ENCODE data around the gene ZFYVE26.

ZFYVE26 gene

DNA sequence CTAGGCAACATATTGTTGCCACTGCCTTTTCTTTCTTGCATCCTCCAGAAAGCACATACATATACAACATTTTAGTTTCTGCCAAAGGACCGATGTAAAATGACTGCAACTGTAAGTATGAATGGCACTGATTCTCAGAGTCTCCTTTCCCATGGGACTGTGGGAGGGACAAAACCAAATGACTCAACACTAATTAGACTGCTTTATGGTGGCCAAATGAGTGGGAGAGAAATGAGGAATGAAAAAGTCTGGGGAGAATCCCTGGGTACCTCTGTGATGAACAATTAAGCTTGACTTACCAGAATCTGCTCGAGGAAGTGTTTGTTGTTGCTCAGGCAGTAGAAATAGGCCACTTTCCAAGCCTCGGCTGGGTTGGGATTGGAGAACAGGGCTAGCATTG, 10.1 kb downstream of the ZFYVE26 start:
- Histone ChIP-seq H3K4me1 (no peaks in the 10 kb centered on the region), H3K4me2 (ENCODE audit: low read length) (no peak overlapping the region), H3K79me2 (no peaks in the 10 kb centered on the region), H3K9ac (no peak overlapping the region), H3K4me3 (ENCODE audit: low read depth, low read length) (no peak overlapping the region), H2AFZ (no peak overlapping the region), H3K27ac (no peak overlapping the region), H3K9me3 (ENCODE audit: control insufficient read depth, low read length) (no peaks in the 10 kb centered on the region), H3K36me3 (ENCODE audit: control insufficient read depth, insufficient read depth, low read length) (no peaks in the 10 kb centered on the region), H3K27me3 (ENCODE audit: control insufficient read depth, insufficient read depth, low read length) (no peaks in the 10 kb centered on the region)
- TF ChIP-seq, protein P1, sequence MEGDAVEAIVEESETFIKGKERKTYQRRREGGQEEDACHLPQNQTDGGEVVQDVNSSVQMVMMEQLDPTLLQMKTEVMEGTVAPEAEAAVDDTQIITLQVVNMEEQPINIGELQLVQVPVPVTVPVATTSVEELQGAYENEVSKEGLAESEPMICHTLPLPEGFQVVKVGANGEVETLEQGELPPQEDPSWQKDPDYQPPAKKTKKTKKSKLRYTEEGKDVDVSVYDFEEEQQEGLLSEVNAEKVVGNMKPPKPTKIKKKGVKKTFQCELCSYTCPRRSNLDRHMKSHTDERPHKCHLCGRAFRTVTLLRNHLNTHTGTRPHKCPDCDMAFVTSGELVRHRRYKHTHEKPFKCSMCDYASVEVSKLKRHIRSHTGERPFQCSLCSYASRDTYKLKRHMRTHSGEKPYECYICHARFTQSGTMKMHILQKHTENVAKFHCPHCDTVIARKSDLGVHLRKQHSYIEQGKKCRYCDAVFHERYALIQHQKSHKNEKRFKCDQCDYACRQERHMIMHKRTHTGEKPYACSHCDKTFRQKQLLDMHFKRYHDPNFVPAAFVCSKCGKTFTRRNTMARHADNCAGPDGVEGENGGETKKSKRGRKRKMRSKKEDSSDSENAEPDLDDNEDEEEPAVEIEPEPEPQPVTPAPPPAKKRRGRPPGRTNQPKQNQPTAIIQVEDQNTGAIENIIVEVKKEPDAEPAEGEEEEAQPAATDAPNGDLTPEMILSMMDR (IDR thresholded peaks at IDR 0.05) = no peak

DNA sequence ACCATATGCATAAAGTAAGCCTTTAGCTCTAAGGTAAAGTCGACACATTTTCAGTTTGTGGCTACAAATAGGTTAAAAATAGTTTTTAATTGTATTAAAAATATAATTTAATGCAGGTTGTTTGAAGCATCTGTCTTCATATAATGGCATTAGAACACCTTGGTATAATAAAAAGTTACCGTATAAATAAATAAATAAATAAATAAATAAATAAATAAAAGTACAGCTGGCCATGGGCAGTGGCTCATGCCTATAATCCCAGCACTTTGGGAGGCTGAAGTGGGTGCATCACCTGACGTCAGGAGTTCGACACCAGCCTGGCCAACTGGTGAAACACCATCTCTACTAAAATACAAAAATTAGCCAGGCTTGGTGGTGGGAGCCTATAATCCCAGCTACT, 15.6 kb downstream of the ZFYVE26 start:
- Histone ChIP-seq H3K27me3 (ENCODE audit: control insufficient read depth, insufficient read depth, low read length) (no peaks in the 10 kb centered on the region), H3K9ac (no peak overlapping the region), H3K79me2 (no peaks in the 10 kb centered on the region), H3K4me2 (ENCODE audit: low read length) (no peak overlapping the region), H3K4me1 (no peaks in the 10 kb centered on the region), H3K9me3 (ENCODE audit: control insufficient read depth, low read length) (no peaks in the 10 kb centered on the region), H3K4me3 (ENCODE audit: low read depth, low read length) (no peak overlapping the region), H2AFZ (no peak overlapping the region), H3K27ac (no peak overlapping the region), H3K36me3 (ENCODE audit: control insufficient read depth, insufficient read depth, low read length) (no peaks in the 10 kb centered on the region)
- TF ChIP-seq, protein P1 (IDR thresholded peaks at IDR 0.05) = no peak

DNA sequence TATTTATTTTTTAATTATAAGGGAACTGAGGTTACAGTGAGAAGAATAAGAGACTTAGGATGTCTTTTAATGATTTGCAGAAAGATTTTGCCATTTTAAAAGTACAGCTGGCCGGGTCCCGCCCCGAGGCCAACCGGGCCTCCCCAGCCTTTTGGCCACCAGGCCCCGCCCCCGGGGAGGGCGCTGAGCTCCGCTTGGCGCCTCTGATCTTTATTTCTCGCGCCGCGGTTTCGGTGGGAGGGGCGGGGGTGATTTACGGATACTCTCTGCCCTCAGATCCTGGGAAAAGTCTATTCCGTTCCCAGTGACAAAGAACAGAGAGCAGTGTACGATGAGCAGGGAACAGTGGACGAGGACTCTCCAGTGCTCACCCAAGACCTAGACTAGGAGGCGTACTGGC, 17.7 kb downstream of the ZFYVE26 start:
- Histone ChIP-seq H3K9ac (no peak overlapping the region), H3K36me3 (ENCODE audit: control insufficient read depth, insufficient read depth, low read length) (no peaks in the 10 kb centered on the region), H3K4me1 (no peaks in the 10 kb centered on the region), H3K4me2 (ENCODE audit: low read length) (no peak overlapping the region), H3K27ac (no peak overlapping the region), H3K4me3 (ENCODE audit: low read depth, low read length) (no peak overlapping the region), H3K79me2 (no peaks in the 10 kb centered on the region), H3K9me3 (ENCODE audit: control insufficient read depth, low read length) (no peaks in the 10 kb centered on the region), H3K27me3 (ENCODE audit: control insufficient read depth, insufficient read depth, low read length) (no peaks in the 10 kb centered on the region), H2AFZ (no peak overlapping the region)
- TF ChIP-seq, protein P1 (IDR thresholded peaks at IDR 0.05) = no peak

DNA sequence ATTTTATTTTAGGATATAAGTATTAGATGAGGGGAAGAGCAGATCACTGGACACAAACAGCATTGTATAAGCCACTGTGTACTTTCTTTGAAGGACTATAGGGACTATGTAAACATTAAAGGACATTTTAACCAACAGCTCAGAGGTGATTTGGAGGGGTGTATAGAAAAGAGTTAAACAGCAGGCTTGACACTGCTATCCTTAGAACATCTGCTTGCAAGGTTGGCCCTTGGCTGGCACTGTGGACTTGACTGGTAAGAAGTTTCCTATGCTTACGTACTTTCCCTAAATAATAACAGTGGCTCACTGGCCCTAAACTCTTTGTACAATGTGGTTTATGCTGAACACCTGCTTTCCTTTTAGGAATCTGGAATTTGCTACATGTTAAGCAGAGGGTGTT, 28.7 kb downstream of the ZFYVE26 start:
- no peaks in the 10 kb centered on the region for H3K9me3 ChIP-seq (ENCODE audit: control insufficient read depth, low read length)
- H3K27ac ChIP-seq = no peak overlapping the region
- no peaks in the 10 kb centered on the region for H3K36me3 ChIP-seq (ENCODE audit: control insufficient read depth, insufficient read depth, low read length)
- H2AFZ ChIP-seq = no peak overlapping the region
- H3K4me1 ChIP-seq = no peaks in the 10 kb centered on the region
- no peak overlapping the region for H3K9ac ChIP-seq
- TF ChIP-seq, protein P1 (IDR thresholded peaks at IDR 0.05) = no peak
- no peak overlapping the region for H3K4me3 ChIP-seq (ENCODE audit: low read depth, low read length)
- H3K4me2 ChIP-seq (ENCODE audit: low read length) = no peak overlapping the region
- no peaks in the 10 kb centered on the region for H3K79me2 ChIP-seq
- H3K27me3 ChIP-seq (ENCODE audit: control insufficient read depth, insufficient read depth, low read length) = no peaks in the 10 kb centered on the region

DNA sequence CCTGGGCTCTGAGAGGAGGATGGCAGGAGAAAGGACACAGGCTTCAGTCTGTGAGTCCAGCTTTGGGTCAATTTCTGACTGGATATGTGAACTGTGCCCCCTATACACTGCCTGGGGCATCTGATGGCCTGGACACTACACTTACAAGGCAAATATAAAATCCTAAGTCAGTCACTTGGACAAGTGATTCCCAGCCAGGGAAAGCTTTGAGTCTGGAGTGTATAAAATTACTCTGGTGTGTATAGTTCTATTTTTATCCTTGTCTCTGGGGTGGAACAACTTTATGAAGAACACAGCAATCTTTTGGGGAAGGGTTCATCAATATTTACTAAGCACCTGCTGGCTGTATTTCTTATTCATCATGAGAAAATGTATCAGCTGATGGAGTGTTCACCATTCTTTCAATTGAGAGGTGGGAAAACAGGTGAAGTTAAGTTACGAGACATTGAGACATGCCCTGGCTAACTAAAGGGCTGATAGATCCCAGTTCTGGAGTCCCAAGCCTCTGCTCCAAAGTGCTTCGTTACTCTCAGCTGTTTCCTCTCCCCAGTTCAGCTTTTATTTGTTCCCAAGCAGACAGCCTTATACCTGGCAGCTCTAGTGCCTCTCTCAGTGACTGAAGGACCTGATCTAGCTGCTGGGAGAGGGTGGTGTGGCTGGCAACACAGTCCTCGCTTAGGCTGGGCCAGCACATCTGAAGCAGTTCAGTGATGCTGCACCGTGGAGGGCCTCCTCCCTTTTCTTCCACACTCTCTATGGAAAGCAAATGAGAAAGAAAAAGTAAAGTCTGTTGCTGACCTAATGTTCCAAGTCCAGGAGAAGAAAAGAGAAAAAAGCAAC, 30.9 kb downstream of the ZFYVE26 start:
- H3K27ac ChIP-seq = no peak overlapping the region
- no peak overlapping the region for H3K4me2 ChIP-seq (ENCODE audit: low read length)
- H2AFZ ChIP-seq = no peak overlapping the region
- H3K9ac ChIP-seq = no peak overlapping the region
- no peak overlapping the region for H3K4me3 ChIP-seq (ENCODE audit: low read depth, low read length)
- H3K9me3 ChIP-seq (ENCODE audit: control insufficient read depth, low read length) = no peaks in the 10 kb centered on the region
- no peaks in the 10 kb centered on the region for H3K36me3 ChIP-seq (ENCODE audit: control insufficient read depth, insufficient read depth, low read length)
- H3K4me1 ChIP-seq = no peaks in the 10 kb centered on the region
- TF ChIP-seq, protein P1 (IDR thresholded peaks at IDR 0.05) = no peak
- no peaks in the 10 kb centered on the region for H3K79me2 ChIP-seq
- H3K27me3 ChIP-seq (ENCODE audit: control insufficient read depth, insufficient read depth, low read length) = no peaks in the 10 kb centered on the region
